ENCODE results near the gene ERFL.

ERFL gene

DNA sequence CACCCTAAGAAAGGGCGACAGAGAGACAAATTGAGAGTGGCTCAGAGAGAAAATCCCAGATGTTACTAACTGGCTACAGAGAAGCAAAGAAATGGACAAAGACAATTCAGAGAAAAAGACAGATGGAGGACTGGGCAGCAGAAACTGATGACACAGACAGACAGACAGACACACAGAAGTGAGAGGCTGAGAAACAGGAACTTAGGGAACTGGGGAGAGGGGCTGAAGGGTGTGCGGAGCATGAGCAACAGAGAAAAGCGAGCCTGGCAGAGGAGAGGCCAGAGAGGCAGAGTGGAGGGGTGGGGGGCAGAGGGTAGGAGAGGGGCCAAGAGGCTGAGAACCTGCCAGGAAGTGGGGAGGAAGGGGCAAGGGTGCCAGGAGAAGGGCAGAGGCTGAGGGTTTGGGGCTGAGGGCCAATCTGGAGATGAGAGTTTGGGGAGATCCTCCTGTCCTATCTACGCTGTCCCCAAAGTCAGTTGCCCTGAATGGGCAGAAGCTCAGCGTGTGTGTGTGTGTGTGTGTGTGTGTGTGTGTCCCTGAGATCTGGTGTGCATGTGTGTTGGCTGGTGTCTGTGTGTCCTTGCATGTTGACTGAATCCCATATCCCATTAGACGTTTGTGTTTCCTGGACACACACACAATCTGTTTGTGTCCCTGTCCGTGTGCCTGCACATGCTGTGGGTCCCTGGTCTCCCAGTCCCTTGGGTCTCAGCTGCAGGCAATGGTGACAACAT lies 5.6 kb upstream of the ERFL start:
- H3K4me1 ChIP-seq, result peaks cover 0 to 8% (median 4%) of the 10 kb centered on the region in 4 donors
- H3K27me3 ChIP-seq, result peaks cover 3 to 87% of the 10 kb centered on the region in 2 donors
- TF ChIP-seq, protein P1, sequence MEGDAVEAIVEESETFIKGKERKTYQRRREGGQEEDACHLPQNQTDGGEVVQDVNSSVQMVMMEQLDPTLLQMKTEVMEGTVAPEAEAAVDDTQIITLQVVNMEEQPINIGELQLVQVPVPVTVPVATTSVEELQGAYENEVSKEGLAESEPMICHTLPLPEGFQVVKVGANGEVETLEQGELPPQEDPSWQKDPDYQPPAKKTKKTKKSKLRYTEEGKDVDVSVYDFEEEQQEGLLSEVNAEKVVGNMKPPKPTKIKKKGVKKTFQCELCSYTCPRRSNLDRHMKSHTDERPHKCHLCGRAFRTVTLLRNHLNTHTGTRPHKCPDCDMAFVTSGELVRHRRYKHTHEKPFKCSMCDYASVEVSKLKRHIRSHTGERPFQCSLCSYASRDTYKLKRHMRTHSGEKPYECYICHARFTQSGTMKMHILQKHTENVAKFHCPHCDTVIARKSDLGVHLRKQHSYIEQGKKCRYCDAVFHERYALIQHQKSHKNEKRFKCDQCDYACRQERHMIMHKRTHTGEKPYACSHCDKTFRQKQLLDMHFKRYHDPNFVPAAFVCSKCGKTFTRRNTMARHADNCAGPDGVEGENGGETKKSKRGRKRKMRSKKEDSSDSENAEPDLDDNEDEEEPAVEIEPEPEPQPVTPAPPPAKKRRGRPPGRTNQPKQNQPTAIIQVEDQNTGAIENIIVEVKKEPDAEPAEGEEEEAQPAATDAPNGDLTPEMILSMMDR (IDR thresholded peaks at IDR 0.05), result no peak
- intact Hi-C loops (cut with DNase I; ENCODE audit: low total_unique reads), result no loop called here
- H3K4me3 ChIP-seq, result no peak overlapping the region
- H3K9me3 ChIP-seq, result no peaks in the 10 kb centered on the region
- DNase-seq, result no peak
- no peaks in the 10 kb centered on the region for H3K36me3 ChIP-seq
- no peak overlapping the region for H3K27ac ChIP-seq

DNA sequence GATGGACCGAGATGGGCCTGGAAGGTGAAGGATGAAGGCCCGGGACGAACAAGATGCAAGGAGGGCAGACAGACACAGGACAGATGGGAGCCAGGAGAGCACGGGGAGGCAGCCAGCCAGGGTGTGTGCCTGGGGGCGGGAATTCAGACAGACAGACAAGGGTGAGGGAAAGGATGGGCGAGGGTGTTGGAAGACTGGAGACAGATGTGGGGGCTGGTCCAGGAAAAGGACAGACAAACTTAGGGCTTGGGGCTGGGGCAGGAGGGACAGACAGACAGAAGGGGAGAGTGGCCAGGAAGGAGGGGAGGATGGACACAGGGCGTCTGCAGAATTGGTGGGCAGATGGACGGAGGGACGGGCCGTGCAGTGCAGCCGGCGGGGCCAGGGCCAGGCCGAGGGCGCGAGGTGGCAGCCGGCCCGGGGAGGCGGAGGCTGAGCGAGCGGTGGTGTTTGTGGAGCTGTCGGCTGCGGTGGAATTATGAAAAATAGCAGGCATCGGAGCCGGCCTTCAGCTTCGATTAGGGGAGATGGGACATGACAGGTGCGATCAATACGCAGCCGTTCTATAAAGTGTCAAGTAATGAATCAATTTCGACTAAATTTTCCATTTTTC lies 4.6 kb upstream of the ERFL start:
- no peaks in the 10 kb centered on the region for H3K36me3 ChIP-seq
- no peak overlapping the region for H3K27ac ChIP-seq
- peaks cover 0 to 18% (median 14%) of the 10 kb centered on the region in 4 donors for H3K4me1 ChIP-seq
- H3K27me3 ChIP-seq, result peaks cover 3 to 93% of the 10 kb centered on the region in 2 donors
- intact Hi-C loops (cut with DNase I; ENCODE audit: low total_unique reads), result no loop called here
- H3K9me3 ChIP-seq, result no peaks in the 10 kb centered on the region
- H3K4me3 ChIP-seq, result no peak overlapping the region
- DNase-seq, result no peak
- TF ChIP-seq, protein P1 (IDR thresholded peaks at IDR 0.05), result no peak

GRCh38 chr19:41932259-41932719 lies 4.0 kb upstream of the ERFL start:
- H3K9me3 ChIP-seq, result no peaks in the 10 kb centered on the region
- H3K27me3 ChIP-seq, result peaks cover 6 to 93% of the 10 kb centered on the region in 2 donors
- no peak for DNase-seq
- H3K27ac ChIP-seq, result no peak overlapping the region
- TF ChIP-seq, protein P1 (IDR thresholded peaks at IDR 0.05), result no peak
- H3K36me3 ChIP-seq, result no peaks in the 10 kb centered on the region
- H3K4me1 ChIP-seq, result peaks cover 0 to 20% (median 16%) of the 10 kb centered on the region in 4 donors
- intact Hi-C loops (cut with DNase I; ENCODE audit: low total_unique reads), result no loop called here
- no peak overlapping the region for H3K4me3 ChIP-seq

- Histone ChIP-seq H3K27me3 (peaks cover 6 to 95% of the 10 kb centered on the region in 2 donors), H3K4me3 (no peak overlapping the region), H3K9me3 (no peaks in the 10 kb centered on the region), H3K4me1 (peaks cover 0 to 20% (median 16%) of the 10 kb centered on the region in 4 donors), H3K36me3 (no peaks in the 10 kb centered on the region), H3K27ac (no peak overlapping the region)
- intact Hi-C loops (cut with DNase I; ENCODE audit: low total_unique reads), result no loop called here
- TF ChIP-seq, protein P1 (IDR thresholded peaks at IDR 0.05), result no peak
- no peak for DNase-seq
These were observed 2.8 kb upstream of the ERFL start for GRCh38 chr19:41930926-41931592.

GRCh38 chr19:41930322-41930722 lies 2.1 kb upstream of the ERFL start:
- H3K36me3 ChIP-seq, result no peaks in the 10 kb centered on the region
- intact Hi-C loops (cut with DNase I; ENCODE audit: low total_unique reads), result no loop called here
- DNase-seq, result no peak
- no peaks in the 10 kb centered on the region for H3K9me3 ChIP-seq
- TF ChIP-seq, protein P1 (IDR thresholded peaks at IDR 0.05), result no peak
- H3K4me3 ChIP-seq, result no peak overlapping the region
- H3K27me3 ChIP-seq, result peaks cover 6 to 95% of the 10 kb centered on the region in 2 donors
- no peak overlapping the region for H3K27ac ChIP-seq
- peaks cover 0 to 20% (median 16%) of the 10 kb centered on the region in 4 donors for H3K4me1 ChIP-seq

Measured in tibial artery (tissue), 4 donors.